Upper lobe of left lung (tissue), 4 donors: Measurements from ENCODE around the gene ACTL7B.

Source experiments
- POLR2AphosphoS5 ChIP-seq, 2 donors: sonication (generic); formaldehyde crosslinking; IDR thresholded peaks; one replicate each; pipeline ENCODE4 v1.5.1; 2017; ENCODE audit warnings: antibody characterized with exemption in 2 of 2
- TF ChIP-seq, protein P1 (sequence below), 6 experiments: fragments of 450-650 bp in 4 of 6; fragments of 200-600 bp in 2 of 6; sonication (generic) in 2 of 6; IDR thresholded peaks; one replicate each; pipeline ENCODE4 v1.5.1; 2016 to 2019; ENCODE audit warnings: antibody characterized with exemption in 6 of 6

DNA sequence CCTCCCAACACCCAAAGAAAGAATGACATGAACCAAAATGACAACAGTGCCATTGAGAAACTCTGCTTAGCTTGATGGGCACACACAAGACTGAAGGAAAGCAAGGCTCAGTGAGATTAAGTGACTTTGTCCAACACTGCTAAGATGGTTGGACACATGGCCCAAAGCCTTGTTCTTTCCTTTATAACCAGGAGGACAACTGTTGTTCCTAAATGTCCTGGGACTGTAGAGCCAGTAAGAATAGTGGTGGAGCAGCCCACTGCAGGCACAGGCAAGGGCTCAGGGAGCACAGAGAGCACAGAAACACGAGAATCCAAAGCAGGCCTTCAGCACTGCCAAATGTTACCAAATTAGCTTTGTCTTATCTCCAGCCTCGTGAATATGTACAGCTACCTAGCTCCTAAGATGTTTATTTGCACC, 10.2 kb upstream of the ACTL7B start:
- TF ChIP-seq, protein P1, sequence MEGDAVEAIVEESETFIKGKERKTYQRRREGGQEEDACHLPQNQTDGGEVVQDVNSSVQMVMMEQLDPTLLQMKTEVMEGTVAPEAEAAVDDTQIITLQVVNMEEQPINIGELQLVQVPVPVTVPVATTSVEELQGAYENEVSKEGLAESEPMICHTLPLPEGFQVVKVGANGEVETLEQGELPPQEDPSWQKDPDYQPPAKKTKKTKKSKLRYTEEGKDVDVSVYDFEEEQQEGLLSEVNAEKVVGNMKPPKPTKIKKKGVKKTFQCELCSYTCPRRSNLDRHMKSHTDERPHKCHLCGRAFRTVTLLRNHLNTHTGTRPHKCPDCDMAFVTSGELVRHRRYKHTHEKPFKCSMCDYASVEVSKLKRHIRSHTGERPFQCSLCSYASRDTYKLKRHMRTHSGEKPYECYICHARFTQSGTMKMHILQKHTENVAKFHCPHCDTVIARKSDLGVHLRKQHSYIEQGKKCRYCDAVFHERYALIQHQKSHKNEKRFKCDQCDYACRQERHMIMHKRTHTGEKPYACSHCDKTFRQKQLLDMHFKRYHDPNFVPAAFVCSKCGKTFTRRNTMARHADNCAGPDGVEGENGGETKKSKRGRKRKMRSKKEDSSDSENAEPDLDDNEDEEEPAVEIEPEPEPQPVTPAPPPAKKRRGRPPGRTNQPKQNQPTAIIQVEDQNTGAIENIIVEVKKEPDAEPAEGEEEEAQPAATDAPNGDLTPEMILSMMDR (IDR thresholded peaks at IDR 0.05): no peak
- TF ChIP-seq POLR2AphosphoS5 (IDR thresholded peaks at IDR 0.05): no peak
